Measurements from ENCODE around the gene TDRD15.
"Not testable (repeated sequence)": the region's sequence is repeated elsewhere in the genome, so short reads cannot be mapped to it uniquely, and the experiment has no call there.

TDRD15 gene

GRCh38 chr2:21142149-21142548 lies 18.4 kb downstream of the TDRD15 start:
- peak; percentile 61 for FAIRE-seq
- no peak for DNase-seq (ENCODE audit: insufficient read length, low spot score)

- no peak for DNase-seq (ENCODE audit: insufficient read length, low spot score)
- FAIRE-seq = no peak
These were observed 22.9 kb downstream of the TDRD15 start for GRCh38 chr2:21146638-21147037.

GRCh38 chr2:21148718-21149117 lies 24.9 kb downstream of the TDRD15 start:
- no peak for DNase-seq (ENCODE audit: insufficient read length, low spot score)
- FAIRE-seq = no peak

- DNase-seq (ENCODE audit: insufficient read length, low spot score); FAIRE-seq: not testable (repeated sequence)
These were observed 27.5 kb downstream of the TDRD15 start for GRCh38 chr2:21151234-21151633.

- FAIRE-seq = no peak
These were observed 31.8 kb downstream of the TDRD15 start for GRCh38 chr2:21155365-21156136.

GRCh38 chr2:21161122-21161521 lies 37.4 kb downstream of the TDRD15 start:
- DNase-seq (ENCODE audit: insufficient read length, low spot score) (no peak), FAIRE-seq (no peak)

More at GRCh38 chr2:21155365-21156136, 31.8 kb downstream of the TDRD15 start:
- no peak for DNase-seq (ENCODE audit: insufficient read length, low spot score)

- FAIRE-seq (no peak), DNase-seq (ENCODE audit: insufficient read length, low spot score) (no peak)
These were observed 38.3 kb downstream of the TDRD15 start for GRCh38 chr2:21161832-21162614.

GRCh38 chr2:21162615-21162878 lies 38.8 kb downstream of the TDRD15 start:
- FAIRE-seq (no peak), DNase-seq (ENCODE audit: insufficient read length, low spot score) (no peak)

- FAIRE-seq (no peak), DNase-seq (ENCODE audit: insufficient read length, low spot score) (no peak)
These were observed 39.4 kb downstream of the TDRD15 start for GRCh38 chr2:21163213-21163612.

GRCh38 chr2:21165350-21165749 lies 41.6 kb downstream of the TDRD15 start:
- DNase-seq (ENCODE audit: insufficient read length, low spot score) = no peak
- FAIRE-seq = no peak

- no peak for FAIRE-seq
- no peak for DNase-seq (ENCODE audit: insufficient read length, low spot score)
These were observed 52.3 kb downstream of the TDRD15 start for GRCh38 chr2:21175895-21176646.

GRCh38 chr2:21181957-21182356 lies 58.2 kb downstream of the TDRD15 start:
- DNase-seq (ENCODE audit: insufficient read length, low spot score) (no peak), FAIRE-seq (no peak)

GRCh38 chr2:21183306-21183705 lies 59.5 kb downstream of the TDRD15 start:
- DNase-seq (ENCODE audit: insufficient read length, low spot score) = no peak
- no peak for FAIRE-seq

GRCh38 chr2:21183726-21184125 lies 60.0 kb downstream of the TDRD15 start:
- no peak for FAIRE-seq
- no peak for DNase-seq (ENCODE audit: insufficient read length, low spot score)

GRCh38 chr2:21191535-21191934 lies 67.8 kb downstream of the TDRD15 start:
- DNase-seq (ENCODE audit: insufficient read length, low spot score) (no peak), FAIRE-seq (no peak)

All from GM19239 (cell line).